Fibroblast of skin of abdomen (primary cell): ENCODE results near the gene RSL24D1.
"Not testable (repeated sequence)": the region's sequence is repeated elsewhere in the genome, so short reads cannot be mapped to it uniquely, and the experiment has no call there.

ENCODE experiments used
- DNase-seq: peaks from one replicate; pipeline ENCODE4 v3.0.0-alpha.2; 2013

The RSL24D1 gene

GRCh38 chr15:55204464-55204863, 7.7 kb upstream of the RSL24D1 start:
- no peak for DNase-seq

- no peak for DNase-seq
These were observed 5.5 kb upstream of the RSL24D1 start for GRCh38 chr15:55202206-55202605.

DNA sequence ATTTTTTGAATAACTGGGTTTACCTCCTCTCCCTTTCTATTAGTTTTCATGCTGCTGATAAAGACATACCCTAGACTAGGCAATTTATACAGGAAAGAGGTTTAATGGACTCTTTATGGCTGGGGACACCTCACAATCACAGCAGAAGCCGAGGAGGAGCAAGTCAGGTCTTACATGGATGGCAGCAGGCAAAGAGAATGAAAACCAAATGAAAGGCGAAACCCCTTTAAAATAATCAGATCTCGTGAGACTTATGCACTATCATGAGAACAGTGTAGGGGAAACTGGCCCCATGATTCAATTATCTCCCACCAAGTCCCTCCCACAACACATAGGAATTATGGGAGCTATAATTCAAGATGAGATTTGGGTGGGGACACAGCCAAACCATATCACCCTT, 2.0 kb upstream of the RSL24D1 start:
- DNase-seq: no peak

GRCh38 chr15:55197719-55198118, 978 bp upstream of the RSL24D1 start:
- no peak for DNase-seq

DNA sequence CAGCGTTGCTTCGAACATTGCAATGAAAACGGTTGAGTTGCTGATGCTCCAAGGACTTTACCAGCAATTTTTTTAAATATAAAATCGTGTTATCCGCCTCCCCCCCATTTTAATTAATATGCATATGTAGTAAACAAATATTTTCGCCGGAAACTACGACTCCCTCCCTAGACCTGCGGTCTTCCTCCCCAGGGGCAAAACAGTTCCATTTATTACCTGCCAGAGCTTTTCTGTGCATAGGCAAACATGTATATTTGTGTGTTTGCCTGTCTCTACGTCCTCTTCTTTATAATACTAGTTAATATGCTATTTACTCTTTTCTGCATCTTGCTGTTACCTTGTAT, 593 bp upstream of the RSL24D1 start:
- DNase-seq: no peak

DNA sequence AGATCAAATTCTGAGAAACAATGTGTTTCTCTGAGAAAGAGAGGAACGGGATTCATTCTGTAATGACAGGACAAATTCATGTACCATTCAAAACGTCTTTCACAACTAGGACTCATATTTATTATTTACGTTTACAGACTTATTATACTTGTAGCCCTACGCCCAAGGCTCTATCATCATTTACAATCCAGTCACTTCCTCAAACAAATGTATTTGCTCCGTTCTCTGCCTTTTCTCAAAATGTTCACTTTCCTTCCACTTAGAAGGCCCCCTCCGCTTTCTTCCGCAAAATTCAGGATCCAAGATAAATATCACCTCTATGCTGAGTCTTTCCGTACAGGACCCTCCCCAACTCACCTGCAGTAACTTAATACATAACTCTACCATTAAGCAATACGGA, 745 bp downstream of the RSL24D1 start:
- no peak for DNase-seq

DNA sequence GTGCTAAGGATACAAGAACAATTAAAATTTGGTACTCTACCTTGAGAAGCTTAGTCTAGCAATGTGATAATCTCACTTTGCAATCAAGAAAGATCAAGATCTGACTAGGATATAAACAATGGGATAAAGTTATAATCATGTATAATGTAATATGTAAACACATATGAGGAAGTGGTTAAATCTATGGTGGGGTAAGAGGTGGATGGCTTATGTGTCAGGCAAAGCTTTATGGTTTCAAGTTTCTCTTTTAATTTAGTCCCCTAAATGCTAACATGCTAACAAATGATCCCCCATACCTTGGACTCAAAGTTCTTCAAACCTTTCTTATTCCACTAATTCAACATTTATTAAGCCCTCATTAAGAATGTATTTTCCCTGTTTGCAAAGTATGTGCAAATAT, 2.5 kb downstream of the RSL24D1 start:
- no peak for DNase-seq

DNA sequence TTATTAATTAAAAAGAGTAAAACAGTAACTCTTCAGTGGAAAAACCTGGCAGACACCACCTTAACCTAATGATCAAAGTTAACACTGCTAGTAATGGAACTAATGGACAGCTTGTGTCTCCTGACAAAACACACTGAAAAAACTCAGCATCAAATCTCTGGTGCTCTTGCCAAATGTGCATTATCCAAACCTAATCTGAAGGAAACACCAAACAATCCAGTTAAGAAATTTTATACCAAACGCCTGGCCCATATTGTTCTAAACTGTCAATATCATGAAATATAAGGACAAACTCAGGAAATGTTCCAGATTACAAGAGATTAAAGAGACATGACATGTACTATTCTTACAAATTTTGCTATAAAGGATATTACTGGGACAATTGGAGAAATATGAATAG, 10.4 kb downstream of the RSL24D1 start:
- no peak for DNase-seq

GRCh38 chr15:55183679-55184078, 13.1 kb downstream of the RSL24D1 start:
- DNase-seq: no peak

GRCh38 chr15:55179141-55179540, 17.6 kb downstream of the RSL24D1 start:
- no peak for DNase-seq

- peak; percentile 1 for DNase-seq
These were observed 26.4 kb downstream of the RSL24D1 start for GRCh38 chr15:55170361-55170760.

DNA sequence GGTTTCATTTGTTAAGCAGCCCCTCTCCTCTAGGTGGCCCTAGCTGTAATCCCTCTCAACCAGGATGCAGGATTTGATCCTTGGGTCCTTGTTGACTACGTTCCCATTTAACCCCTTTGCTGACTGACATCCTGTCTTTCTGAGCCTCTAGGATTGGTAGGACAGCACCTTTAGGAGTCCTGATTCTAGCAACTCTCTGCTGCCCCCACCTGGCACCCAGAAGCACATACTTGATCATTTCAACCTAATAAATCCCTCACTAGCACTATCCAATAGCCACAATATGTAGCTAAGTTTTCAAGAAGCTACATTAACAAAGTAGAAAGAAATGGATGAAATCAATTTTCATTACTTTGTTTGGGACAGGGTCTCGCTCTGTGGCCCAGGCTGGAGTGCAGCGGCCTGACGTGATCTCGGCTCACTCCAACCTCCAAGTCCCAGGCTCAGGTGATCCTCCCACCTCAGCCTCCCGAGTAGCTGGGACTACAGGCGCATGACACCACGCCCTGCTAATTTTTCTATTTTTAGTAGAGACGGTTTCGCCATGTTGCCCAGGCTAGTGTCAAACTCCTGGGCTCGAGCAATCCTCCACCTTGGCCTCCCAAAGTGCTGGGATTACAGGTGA, 28.3 kb downstream of the RSL24D1 start:
- DNase-seq: peak; percentile 55

DNA sequence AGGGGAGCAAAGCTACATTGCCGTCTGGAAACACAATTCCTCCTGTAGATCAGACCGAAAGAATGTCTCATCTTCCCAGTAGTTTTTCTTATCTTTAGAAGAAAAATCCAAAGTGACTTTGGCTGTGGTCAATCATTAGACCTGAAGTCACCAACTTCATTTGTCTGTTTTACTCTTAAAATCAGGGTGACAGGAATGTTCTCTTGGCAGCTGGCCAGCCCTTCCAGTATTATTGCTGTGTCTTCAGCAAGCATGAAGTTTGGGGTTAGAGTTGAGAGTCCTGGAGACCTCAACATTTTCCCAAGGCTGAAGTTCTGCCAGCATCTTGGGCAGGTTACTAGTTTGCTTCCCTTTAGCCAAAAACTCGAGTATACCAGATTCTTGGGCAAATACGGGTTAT, 32.5 kb downstream of the RSL24D1 start:
- no peak for DNase-seq

DNA sequence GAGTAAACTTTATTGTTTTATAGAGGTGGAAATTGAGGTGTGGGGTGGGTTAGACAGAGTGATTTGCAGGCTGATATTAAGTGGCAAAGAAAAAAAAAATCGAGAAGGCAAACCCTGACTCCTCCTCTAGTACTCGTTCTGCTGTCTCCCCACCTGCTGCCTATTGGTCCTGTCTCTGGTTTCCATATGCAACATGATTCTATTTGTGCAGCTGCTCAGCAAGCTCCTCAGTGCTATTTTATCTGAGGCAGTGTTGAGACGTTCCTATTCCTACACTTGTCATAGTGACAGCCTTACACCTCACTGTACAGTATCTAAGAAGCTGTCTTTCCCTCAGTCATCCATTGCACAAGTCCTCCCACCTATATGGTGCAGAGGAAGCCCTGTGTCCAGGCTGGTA, 45.1 kb downstream of the RSL24D1 start:
- DNase-seq: no peak

DNA sequence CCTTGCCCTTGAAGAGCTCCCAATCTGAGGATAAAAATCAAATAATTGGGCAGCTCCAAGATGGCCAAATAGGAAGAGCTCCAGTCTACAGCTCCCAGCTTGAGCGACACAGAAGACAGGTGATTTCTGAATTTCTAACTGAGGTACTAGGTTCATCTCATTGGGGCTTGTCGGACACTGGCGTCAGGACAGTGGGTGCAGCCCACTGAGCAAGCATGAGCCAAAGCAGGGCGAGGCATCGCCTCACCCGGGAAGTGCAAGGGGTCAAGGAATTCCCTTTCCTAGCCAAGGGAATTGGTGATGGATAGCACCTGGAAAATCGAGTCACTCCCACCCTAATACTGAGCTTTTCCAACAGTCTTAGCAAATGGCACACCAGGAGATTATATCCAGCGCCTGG, 53.6 kb downstream of the RSL24D1 start:
- not testable (repeated sequence) for DNase-seq

- DNase-seq: no peak
These were observed 62.8 kb downstream of the RSL24D1 start for GRCh38 chr15:55133972-55134371.

DNA sequence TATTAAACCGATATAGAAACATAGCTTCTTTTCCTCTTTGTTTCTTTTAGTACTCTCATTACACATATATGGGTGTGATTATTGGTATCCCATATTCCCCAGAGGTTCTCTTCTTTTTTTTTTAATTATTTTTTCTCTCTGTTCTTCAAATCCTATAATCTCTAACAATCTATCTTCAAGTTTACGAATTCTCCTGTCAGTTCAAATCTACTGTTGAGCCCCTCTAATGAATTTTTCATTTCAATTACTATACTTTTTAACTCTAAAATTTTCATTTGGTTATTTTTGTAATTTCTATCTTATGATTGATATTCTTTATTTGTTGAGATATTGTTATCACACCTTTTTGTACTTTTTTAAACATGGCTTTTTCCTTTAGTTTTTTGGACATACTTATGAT, 64.1 kb downstream of the RSL24D1 start:
- no peak for DNase-seq
